Esophagus mucosa (tissue), 1 donor: ENCODE measurements around the gene SEPTIN3. TPM values are rescaled to one million over a fixed set of nuclear protein-coding genes. Genes with fewer than 3 reads are reported as not detected.
A peak's percentile ranks its signal among the peaks of the same experiment; 100 is the strongest.

Experiments
- ATAC-seq: fragments of 200-7000 bp; cut with Tn5 transposase; one replicate; pipeline ENCODE4 v1.9.1; 2020
- total RNA-seq: library from RNA; stranded (reverse); gene quantifications from one replicate; pipeline ENCODE4 v1.2.4, GENCODE V29; 2023
- donor health status: DM: yes; HTN: yes; CAD: no.

The SEPTIN3 gene
- total RNA-seq, 1 donor from 2014 or later: 0.24 TPM

DNA sequence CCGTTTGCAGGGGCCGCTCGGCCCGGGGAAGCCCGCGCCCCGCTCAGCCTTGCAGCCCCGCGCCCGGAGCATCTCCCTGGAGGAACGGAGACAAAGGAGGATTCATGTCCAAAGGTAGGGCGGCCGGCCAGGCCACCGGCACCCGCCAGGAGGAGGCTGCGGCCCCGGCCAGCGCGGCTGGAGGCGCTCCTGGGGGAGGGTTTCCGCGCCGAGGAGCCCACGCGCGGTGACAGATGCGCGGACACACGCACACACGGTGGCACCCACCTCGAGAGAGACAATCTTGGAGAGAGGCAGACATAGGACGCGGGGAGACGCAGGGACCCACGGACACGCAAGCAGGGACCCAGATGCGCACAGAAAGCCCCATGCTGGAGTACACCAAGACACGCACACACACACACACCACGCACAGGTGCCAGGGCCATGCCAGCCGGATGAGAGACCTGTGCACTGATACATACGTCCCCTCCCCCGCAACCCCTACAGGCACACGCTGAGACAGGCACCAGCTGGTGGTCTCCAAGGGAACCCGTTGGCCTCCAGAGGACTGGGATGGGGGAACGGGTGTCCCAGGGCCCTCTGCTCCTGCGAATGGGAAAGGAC is 7.8 kb downstream of the SEPTIN3 start:
- no peak for ATAC-seq

- ATAC-seq: no peak
Observed at GRCh38 chr22:41978732-41979131, 9.5 kb downstream of the SEPTIN3 start.

DNA sequence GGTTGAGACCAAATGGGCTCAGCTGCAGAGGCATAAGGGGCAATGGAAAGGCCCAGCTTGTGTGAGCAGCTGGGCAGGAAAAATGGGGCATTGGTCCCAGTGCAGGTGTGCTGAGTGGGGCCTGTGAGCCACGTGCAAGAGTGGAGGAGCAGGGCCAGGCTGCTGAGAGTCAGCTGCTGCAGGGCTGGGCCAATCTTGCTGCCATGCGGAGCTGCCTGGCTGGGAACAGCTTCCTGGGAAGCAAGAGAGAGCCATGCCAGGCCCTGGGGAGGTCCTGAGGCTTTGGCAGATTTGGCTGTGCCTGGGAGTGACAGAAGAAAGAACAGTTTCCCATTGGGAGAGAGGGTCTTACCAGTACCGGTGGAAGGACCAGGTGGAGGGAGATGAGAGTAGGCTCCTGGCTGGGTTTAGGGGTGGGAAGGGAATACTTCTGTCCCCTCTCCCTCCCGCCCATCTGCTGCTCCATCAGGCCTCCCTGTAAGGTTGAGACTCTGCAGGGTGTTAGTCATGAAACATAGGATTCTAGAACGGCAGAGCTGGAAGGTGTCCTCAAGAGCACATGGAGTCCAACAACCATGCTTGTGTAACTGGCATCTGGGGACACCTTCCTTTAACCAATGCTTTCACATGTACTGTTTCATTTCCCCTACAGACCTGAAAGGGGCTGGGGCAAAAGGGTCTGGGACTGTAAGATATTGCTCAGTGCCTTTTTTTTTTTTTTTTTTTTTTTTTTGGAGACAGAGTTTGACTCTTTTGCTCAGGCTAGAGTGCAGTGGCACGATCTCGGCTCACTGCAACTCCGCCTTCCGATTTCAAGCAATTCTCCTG is 10.4 kb downstream of the SEPTIN3 start:
- no peak for ATAC-seq

DNA sequence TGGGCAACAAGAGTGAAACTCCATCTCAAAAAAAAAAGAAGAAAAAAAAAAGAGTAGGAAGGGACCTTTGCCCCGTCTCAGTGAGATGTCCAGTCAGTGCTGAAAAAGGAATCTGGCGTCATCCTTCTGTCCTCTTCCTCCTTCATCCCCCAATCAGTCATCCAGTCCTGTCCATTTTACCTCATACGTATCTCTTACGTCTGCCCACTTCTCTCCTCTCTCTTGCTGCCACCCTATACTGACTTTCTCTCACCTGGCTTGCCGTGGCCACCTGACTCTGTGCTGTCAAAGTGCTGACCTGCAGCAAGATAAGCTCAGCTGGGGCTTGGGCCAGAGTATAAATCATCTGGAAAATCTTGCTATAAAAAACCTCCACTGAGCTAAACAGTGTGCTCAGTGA is 13.6 kb downstream of the SEPTIN3 start:
- ATAC-seq: no peak

DNA sequence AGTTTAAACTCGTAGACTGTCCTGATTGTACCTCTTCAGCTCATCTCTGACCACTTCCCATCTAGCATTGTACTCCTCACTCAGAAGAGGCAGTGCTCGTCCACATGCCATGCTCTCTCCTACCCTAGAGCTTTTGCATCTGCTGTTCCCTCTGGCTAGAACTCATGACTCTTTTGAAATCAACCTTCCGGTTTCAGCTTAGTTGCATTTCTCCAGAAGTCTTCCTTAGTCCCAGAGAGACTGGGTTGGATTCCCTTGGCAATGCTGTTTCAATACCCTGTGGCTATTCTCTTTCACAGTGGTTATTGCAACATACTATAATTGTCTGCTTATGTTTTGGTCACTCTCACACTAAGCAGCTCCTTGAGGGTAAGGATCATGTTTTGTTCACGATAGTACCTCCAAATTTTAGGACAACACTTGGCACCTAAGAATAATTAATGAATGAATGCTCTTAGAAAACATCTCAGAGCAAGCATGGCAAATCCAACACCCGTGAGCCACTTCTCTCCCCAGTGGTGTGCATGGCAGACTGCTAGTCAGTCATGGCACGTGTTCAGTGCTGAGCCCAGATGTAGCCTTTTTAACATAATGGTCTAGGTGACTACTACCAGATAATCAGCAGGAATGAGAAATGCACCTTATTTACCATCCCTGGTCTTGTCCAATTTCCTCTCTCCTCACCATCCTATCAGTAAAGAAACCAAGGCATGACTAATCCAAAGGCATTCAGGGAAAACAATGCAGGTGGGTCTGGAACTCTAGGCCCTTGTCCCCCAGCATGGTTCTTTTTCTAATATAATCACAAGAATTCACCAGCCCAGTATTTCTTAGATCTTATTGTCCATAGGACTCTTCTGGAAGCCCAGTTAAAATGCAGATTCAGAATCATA is 14.5 kb downstream of the SEPTIN3 start:
- ATAC-seq: peak; percentile 10

DNA sequence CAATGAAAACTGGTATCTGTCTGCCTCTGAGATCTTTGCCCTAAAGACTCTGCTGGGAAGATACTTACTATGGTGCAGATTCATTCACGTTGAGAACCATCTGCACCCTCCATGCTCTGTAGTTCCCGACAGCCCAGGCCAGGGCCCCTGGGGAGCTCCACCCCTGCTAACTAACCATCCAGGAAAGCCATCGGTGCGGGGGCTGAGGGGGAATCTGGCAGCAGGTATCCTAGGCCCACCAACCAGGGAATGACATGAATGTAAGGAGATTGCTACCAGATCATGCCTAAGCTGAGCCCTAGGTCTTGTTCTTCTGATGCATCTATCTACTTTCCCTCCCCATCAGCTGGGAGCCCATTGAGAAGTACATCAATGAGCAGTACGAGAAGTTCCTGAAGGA is 18.0 kb downstream of the SEPTIN3 start:
- ATAC-seq: no peak

GRCh38 chr22:41989246-41989645 is 20.0 kb downstream of the SEPTIN3 start:
- ATAC-seq: no peak

DNA sequence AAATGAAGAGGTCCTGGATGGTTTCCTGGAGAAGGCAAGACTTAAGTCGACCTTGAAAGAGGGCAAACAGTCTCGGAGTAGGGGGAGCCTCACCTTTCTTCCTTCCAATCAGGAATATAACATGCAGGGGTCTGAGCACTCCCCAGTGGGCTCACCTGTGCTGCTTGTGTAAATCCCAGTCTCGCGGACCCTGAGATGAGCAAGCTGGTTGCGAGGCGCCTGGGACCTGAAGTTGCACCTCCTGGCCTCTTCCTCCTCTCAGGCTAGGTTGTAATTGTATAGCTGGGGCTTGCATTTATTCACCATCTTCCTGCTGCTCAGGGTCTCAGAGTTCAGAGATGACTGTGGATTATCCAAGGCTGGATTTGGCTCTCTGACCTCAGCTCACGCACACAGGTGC is 21.9 kb downstream of the SEPTIN3 start:
- no peak for ATAC-seq

GRCh38 chr22:41992496-41992895 is 23.3 kb downstream of the SEPTIN3 start:
- no peak for ATAC-seq

DNA sequence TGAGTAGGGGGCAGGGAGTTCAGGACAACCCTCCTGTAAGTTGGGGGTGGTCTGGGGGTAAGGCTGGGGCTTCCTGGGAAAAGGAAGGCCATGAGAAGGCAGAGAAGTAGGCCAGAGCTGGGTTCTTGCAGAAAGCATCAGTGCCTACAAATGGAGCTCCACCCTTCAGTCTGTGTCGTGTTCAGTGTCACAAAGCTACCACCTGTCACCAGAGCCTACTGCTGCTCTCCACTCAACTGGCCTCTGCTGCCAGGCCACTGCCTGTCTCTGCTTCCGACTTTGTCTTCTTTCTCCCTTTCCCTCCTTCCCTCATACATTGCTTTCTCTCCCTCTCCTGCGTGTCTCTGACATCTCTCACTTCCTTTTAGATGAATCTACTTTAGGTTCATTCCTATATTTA is 26.0 kb downstream of the SEPTIN3 start:
- ATAC-seq: no peak

- no peak for ATAC-seq
Observed at GRCh38 chr22:41996826-41997225, 27.6 kb downstream of the SEPTIN3 start.

DNA sequence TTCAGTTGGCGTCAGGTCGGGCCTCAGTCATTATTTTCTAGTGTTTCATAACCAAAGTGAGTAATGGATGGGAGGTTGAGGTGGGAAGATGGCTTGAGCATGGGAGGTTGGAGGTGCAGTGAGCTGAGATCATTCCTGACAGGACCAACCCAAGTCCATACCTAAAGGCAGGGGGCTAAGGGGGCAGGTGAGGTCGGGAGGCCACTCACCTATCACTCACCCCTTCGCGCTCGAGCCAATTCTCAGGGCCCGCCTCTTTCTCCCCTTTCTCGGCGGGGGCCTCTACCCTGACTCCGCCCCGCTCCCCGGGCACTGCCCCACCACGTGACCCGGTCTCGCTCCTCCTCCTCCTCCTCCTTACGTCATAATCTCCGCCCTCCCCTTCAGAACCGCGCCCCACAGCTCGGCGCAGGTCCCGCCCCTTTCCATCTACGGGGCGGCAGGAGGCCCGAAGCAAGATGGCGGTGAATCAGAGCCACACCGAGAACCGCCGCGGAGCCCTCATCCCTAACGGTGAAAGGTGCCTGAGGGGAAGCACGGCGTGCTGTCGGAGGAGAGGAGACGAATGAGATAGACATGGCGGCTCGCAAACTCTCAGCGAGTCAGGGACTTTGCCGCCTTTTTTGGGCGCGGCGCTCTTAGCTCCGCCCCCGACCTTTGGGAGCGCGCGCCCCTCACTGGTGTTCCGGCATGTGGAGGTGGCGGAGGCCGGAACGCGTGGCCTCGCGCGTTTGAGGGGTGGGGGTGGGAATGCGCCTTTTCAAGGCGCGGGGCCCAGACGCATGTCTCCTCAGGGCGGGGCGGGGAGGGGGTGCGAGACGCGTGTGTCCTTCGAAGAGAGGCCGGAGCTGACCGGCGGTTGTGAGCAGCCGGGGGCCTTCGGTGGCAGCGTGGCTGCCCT is 29.4 kb downstream of the SEPTIN3 start, which contains the start of gene WBP2NL:
WBP2NL (plus strand) TSS at position 428 of the 901 bp plus-strand sequence; CDS start at position 459, 31 bp downstream.
- peak; percentile 95 for ATAC-seq

DNA sequence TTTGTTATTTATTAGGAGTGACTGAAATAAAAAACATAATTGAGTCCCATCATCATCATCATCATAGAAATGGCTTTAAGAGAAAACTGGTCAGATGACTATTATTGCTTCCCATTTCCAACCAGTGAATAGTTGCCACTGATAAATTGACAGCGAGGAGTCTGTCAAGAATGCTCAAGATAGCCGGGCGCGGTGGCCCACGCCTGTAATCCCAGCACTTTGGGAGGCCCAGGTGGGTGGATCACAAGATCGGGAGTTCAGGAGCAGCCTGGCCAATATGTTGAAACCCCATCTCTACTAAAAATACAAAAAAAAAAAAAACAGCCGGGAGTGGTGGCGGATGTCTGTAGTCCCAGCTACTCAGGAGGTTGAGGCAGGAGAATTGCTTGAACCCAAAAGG is 31.2 kb downstream of the SEPTIN3 start:
- ATAC-seq: no peak

GRCh38 chr22:42001121-42001520 is 31.9 kb downstream of the SEPTIN3 start:
- ATAC-seq: no peak

DNA sequence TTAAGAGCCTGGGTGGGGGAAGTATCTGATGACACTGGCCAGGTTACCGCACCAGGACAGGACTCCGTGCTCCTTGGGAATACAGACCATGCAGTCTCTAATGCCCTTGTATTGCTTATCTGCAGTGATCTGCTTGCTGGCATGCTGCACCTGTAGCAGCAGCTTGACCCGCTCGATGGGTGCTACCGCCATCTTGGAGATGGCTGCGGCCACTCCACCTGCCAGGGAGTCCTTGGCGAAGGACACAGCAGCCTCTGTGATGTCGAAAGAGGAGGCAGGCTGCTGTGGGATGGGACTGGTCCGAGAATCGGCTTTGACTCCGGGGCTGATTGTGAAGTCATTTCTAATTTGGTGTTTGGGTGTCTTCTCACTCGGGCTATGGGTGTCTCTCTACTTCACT is 32.5 kb downstream of the SEPTIN3 start:
- ATAC-seq: no peak

GRCh38 chr22:42007922-42008321 is 38.7 kb downstream of the SEPTIN3 start:
- ATAC-seq: no peak

GRCh38 chr22:42010778-42011177 is 41.5 kb downstream of the SEPTIN3 start:
- ATAC-seq: no peak

DNA sequence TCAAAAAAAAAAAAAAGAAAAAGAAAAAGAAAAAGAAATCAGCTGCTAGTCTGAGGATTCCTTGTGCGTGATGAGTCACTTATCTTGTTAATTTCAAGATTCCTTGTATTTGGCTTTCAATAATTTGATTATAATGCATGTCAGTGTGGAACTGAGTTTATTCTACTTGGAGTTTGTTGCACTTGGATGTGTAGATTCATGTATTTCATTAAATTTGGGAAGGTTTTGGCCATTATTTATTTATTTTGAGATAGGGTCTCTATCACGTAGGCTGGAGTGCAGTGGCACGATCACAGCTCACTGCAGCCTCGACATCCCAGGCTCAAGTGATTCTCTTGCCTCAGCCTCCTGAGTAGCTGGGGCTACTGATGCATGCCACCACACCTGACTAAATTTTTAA is 44.1 kb downstream of the SEPTIN3 start:
- no peak for ATAC-seq

- no peak for ATAC-seq
Observed at GRCh38 chr22:42016111-42016510, 46.9 kb downstream of the SEPTIN3 start.

- ATAC-seq: no peak
Observed at GRCh38 chr22:42018224-42018623, 49.0 kb downstream of the SEPTIN3 start.
